GM19023 (cell line): ENCODE data around the gene WDFY2.

Source experiments
- ATAC-seq: cut with Tn5 transposase; IDR thresholded peaks from one replicate; pipeline ENCODE4 v1.9.1; 2021; ENCODE audit warnings: mild to moderate bottlenecking, moderate library complexity; ENCODE audit not compliant: unreplicated experiment

Gene WDFY2

DNA sequence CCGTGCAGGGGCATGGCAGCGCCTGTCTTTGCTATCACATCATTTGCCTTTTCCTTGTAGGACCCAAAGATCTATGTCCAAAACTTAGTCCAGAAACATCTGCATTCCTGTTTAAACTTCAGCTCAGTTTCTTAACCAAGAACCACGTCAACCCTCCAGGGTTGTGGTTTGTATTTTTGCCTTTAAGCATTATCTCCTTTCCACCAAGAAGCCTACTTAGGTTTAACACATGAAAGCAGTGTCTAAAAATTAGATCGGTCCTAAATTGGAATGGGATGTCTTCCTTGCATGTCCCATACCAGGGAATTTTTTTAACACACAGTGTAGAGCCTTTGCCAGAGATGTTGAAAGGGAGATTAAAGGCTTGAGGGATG lies 180.9 kb downstream of the WDFY2 start:
- ATAC-seq = no peak

DNA sequence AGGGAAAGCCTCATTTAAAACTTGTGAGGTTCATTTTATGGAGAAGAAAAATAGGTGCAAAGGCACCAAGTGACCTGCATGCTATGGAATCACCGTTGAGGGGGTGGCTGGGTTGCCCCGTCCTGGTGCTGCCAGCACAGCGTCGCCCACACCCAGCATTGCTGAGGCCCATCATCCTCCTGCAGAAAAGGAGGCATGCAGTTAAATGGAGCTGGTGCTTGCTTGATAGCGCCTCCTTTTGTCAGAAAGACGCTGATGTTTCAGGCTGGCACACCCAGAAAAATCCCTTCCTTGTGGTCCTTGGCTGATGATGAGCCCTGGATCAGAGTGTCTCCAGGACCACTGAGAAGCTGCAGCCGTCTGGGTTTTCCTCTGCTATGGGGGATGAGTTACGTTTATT lies 182.8 kb downstream of the WDFY2 start:
- ATAC-seq = no peak

DNA sequence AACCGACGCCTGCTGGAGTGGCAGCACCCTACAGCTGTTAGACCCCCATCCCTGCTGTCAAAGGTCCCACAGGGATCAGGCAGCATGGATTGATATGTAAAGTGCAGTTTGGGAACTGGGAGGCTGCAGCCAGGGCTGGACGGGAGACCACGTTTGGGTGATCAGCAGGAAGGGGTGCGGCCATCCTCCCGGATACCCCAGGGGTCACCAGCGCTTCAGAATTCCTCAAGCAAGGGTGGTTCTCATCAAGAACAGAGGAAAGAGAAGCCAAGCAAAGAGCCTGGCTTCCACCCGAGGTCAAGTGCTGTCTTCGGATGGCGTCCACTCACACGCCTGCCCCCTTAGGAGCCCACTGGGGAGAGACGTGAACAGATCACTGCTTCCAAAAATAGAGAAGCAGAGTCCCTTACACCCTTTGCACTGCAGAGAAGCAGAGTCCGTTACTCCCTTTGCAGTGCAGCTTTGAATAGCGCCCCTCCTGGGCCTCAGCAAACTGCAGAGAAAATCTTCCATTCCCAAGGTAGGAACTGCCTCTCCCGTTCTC lies 184.2 kb downstream of the WDFY2 start:
- no peak for ATAC-seq

DNA sequence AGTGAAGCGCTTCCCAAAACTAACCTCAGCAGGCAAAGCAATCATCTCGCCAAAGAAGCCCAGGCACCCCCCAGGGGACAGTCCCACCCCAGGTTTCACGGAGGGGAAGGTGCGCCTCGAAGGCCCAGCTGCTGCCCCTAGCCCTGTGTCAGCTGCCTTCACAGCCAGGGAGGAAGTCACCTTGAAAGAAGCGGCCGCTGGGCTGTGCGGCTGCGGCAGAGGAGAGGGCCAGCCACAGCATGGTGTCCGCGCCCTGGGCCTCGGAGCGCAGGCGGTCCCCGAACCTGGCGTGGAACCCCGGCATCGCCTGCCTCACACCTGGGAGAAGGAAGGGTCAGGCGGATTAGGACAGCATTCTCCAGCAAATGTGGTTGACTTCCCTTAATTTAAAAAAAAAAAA lies 184.7 kb downstream of the WDFY2 start:
- ATAC-seq = no peak

DNA sequence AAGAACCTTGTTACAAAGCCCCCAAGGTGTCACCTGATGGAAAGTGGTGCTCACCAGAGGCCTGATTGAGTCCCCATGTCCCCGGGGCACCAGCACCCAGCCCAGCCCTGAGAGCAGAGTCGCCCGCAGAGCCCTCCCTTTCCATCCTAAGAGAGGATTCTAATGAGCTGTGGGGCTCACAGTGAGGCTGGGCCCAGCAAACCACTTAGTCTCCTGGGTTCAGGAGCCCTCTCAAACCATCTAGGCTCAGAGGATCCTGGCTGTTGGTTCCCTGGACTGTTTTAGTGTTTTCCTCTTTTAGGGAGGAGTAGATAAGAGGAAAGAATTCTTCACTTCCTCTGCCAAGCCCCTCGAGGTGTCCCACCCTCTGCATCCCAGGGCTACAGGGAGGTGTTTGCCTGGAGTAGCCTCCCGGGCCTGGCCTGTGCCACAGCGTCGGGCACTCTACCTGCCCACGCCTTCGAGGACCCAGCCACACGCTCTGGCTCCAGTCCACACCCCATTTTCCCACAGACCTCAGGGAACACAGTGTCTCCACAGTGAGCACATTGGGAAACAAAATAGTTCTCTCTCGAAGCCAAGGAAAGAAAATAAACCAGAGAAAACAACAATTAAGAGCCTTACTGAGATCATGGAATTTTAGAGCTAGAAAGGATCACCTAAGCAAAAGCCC lies 185.3 kb downstream of the WDFY2 start:
- no peak for ATAC-seq

DNA sequence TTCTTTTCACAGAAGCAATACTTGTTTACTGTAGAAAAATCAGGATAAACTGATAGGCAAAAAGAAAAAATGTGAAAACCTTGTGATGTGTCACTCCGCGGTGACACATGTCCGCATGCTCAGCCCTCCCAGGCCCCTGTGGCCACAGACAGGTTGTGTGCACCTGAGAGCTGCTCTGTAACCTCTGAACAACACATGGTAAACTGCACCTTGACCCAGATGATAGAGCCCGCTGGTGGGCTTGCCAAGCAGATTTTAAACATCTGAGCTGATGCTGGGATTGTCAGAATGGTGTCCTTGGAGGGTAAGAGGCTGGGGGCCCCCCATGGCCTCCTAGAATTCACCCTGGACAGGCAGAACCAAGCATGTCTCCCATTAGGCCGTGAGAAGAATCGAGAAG lies 185.9 kb downstream of the WDFY2 start:
- no peak for ATAC-seq

DNA sequence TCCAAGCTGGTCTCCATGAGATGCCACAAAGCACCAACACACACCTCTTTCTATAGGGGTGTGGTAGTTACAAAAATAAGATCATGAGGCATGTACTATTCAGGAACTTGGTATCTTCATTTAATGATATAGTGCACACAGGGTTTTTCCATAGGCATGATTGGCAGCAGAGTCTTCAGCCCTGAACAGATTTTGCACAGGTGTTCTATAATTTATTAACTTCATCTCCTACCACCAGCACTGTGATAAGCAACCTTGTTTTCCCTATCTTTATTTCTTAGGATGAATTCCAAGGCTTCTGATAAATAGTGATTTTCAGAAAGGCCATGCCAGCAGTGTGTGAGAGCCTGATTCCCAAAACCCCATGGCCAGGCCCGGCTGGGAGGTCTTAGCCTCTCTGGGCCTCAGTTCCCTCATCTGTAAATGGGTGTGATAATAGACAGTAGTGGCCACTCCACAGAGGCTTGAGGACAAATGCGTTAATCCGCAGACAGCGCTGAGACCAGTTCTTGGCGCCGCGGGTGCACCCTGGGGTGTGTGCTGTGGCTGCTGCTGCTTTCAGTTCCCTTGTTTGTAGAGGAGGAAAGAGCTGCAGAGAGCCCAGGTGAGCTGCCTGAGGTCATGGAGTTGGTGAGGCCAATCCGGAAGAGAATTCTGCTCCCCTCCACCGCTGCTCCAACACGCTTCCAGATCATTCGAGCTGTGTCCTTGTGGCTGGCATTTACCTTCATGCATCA lies 186.6 kb downstream of the WDFY2 start:
- no peak for ATAC-seq

DNA sequence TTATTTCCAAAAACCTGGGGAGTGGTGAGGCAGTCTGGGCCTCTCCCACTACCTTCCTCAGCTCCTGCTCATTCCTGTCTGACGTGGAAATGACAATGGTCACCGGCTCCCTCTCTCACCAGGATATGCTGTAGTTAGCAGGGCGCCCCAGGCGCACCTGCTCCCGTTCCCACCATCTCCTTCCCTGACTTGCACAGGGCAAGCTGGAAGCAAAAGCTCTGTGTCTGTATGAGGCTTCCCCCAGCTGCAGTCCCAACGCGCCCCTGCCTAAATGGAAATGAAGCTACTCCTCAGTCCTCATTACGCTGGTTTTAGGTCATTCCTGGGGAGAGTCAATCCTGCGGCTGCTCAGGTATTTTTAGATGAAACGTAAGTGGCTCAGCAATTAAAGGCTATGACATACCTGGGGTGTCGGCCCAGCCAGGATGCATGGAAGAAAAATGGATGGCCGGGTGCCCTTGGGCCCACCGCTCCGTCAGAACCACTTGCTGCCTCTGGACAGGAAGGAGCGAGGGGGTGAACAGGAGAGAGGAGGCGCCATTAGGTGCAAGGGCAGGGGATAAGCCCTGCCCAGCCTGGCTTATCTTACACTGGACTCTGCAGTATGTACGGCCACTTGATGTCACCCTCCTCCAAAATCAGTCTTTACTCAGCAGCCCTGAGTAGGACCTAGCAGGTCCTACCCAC lies 187.3 kb downstream of the WDFY2 start:
- ATAC-seq = no peak

DNA sequence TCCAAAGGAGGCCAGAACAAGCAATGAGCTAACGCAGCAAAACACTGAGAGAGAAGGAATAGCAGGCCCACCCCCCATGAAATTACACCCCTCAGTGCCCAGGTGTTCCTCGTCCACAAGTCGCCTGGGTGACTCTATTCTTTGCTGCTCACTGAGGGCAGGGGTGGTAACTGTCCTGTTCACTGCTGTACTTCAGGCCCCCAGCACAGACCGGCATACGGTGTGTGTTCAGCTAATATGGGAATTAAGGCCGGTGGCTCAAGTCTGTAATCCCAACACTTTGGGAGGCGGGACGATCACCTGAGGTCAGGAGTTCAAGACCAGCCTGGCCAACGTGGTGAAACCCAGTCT lies 187.8 kb downstream of the WDFY2 start:
- ATAC-seq = no peak

DNA sequence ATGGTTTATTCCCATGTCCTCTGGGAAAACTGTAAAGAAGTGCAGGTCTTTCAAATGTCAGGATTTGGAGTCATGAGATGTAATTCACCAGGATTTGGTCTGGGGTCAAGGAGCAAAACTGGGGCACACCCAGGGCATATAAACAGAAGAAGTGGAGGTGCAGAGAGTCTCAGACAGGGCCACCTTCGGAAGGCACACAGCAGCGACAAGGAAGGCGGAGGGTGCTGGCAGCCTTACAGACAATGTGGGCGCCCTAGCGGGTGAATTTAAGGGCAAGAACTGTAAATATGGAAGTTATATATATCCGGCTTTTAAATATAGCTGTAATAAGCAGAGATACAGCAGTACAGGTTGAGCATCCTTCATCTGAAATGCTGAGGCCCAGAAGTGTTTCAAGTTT lies 188.5 kb downstream of the WDFY2 start:
- ATAC-seq = no peak

DNA sequence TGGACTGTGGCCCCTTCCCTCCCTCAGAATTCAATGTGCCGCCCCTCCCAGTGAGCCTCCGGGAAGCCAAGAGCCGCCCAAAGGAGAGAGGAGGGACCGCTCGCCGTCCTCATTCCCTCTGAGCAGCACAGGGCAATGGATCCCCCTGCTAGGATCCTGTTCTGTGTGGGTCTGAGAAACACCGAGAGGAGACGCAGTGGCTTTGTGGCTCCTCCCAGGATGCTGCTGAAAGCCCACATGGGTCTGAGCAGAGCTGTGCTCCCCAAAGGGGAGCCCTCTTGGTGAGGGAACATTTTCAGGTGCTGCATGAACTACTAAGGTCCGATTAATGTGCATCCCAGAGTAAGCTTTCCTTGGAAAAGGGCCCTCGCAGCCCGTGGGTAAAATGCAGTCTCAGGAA lies 189.3 kb downstream of the WDFY2 start:
- ATAC-seq = no peak

DNA sequence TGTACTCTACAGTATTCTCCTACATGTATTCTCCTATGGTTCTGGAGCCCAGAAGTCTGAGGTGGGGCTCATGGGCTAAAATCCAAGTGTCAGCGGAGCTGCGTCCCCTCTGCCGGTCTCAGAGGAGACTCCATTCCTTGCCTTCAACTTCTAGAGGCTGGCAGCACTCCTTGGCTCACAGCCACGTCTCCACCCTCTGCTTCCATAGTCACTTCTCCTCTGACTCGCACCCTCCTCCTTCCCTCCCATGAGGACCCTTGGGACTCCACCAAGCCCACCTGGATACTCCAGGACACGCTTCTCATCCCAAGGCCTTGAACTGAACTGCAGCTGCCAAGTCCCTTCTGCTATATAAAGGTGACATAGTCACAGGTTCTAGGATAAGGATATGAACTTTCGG lies 191.9 kb downstream of the WDFY2 start:
- no peak for ATAC-seq

DNA sequence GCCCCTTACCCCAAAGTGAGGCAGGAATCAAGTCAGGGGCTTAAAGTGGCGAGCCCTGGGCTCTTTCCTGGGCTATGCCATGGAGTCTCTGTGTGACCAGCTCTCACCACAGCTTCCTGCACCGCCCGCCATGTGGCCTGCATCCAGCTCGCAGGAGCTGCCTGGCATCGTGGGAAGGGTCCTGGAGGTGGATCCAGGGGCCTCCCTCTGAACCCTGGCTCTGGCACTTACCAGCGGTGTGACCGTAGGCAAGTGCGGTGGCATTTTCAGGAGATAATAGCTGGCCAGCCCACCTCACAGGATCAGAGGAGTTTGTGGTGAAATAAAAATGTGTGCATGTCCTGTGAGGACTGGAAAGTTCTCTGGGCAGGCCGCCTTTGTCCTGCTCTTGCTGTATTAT lies 193.7 kb downstream of the WDFY2 start:
- ATAC-seq = no peak

DNA sequence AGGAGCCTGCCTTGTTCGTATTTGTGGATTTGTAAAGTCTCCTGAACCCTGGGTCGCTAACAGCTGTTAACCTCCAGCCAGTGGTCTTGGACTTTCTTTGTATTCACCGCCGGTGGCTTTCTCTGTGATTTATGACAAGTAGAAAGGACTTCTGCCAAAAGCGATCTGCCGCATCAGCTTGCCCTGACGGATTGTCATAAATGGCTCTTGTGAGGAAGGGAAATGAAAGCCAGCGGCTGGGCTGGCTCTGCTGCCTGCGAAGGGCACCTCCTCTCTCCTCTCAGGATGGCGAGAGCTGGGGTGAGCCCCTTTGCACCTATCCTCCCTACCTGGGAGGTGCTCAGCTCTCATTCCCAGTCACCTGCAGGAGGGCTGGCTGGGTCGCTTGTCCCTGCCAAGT lies 194.1 kb downstream of the WDFY2 start:
- ATAC-seq = no peak

DNA sequence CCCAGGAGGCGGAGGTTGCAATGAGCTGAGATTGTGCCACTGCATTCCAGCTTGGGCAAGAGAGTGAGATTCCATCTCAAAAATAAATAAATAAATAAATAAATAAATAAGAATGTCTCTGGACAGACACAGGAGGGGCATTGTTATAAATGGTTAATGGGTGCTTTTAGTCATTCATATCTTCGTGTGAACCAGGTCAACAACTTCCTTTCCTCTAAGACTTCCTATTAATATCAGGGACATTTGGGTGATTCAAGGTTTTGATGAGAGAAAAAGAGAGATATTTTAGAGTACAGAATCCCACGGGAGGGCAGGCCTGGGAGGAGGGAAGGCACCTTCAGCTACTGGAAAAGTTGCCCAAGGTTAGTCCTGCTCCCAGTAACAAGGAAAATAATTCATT lies 195.8 kb downstream of the WDFY2 start:
- no peak for ATAC-seq

DNA sequence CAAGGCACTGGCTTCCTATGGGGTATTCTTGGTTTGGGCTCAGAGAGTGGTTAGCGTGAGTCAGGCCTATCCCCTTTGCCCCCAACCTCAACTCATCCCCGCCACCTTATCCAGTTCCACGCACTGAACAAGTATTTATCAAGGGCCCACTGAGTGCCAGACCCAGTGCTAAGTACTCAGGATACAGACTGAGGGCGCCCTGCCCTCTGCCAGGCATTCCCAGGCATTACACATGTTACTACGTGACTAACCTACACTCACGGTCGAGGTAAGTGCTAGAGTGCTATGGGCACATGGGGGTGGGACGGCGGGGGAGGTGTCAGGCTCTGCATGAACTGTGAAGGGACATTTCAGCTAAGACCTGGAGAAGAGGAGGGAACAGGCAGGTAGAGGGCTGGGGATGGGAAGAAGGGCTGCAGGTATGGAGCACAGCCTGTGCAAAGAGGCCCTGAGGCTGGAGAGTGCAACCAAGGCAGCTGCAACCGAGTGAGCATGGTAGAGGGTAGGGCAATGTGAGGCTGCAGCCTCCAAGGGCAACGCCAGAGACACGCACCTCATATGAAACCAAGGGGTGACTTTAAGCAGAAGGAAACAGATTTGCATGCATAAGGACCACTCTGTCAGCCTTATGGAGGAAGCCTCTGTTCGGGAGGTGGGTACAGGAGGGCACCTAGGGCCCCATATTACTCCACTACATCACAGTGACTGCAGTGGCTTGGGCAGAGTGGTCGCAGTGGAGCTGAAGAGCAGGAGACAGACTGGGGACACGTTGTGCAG lies 197.2 kb downstream of the WDFY2 start:
- ATAC-seq = no peak

DNA sequence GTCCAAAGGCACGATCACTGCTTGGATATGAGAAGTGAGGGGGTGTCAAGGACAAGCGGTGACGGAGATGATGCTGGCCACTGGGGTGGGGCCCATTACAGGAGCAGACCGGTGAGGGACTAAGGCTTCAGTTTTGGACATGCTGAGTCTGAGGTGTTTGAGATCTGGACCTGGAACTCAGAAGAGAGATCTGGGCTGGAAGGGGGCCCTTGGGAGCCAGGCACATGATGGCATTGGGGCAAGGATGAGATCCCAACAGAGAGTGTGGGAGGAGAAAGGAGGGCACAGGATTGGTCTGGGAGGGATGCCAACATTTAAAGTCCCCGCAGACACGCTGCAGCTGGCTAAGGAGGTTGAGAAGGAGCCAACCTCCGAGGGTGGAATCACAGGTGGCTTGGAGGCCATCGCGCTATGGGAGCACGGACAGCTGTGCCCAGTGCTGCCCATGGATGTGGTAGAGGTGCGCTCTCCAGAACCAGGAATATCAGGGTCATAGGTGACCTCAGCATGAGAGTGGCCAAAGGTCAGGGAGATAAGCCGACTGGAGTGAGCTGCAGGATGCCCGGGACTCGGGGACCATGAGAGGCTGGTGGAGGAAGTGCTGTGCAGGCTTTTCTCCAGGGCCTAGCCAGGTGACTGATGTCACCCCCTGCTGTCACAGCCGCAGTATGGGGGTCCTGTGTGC lies 197.9 kb downstream of the WDFY2 start:
- ATAC-seq = no peak

DNA sequence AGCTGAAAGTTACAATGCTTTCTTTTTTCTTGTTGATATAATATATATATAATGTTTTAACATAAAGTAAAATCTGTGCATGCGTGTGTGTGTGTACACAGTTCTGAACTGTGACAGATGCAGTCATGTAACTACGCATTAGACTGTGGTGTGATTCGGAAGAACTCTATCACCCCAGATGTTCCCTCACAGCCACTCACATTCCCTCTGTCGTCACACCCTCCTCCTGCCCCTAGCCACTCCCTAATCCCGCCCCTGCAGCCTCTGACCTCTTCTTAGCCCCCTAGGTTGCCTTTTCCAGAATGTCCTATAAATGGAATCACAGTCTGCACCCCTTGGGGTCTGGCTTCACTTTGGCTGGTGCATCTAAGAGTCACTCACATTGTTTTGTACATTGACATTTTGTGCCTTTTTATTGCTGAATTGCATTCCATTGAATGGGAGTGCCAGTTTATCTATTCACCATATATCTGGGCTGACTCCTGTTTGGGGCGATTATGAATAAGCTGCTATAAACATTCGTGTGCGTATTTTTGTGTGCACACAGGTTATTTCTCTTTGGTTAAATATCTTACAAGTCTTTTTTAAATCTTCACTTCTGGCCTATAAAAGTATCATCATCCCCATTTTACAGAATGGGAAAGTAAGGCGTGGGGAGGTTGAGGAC lies 199.3 kb downstream of the WDFY2 start:
- ATAC-seq = no peak

DNA sequence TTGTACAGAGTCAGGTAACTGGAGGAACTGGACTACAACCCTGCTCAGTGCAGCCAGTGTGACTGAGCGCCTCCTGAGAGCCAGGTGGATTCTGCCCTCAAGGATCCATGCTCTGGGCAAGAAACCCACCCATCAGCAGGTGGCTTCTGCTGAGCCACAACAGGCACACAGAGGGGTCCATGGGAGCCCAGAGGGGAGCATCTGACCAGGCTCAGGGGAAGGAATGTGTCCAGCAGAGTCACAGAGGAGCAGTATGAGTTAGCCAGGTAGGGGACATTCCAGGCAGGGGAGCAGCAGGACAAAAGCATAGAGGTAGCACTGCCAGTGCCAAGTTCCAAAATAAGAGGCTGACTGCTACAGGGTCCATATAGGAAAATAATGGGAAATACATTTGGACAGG lies 199.8 kb downstream of the WDFY2 start:
- no peak for ATAC-seq

DNA sequence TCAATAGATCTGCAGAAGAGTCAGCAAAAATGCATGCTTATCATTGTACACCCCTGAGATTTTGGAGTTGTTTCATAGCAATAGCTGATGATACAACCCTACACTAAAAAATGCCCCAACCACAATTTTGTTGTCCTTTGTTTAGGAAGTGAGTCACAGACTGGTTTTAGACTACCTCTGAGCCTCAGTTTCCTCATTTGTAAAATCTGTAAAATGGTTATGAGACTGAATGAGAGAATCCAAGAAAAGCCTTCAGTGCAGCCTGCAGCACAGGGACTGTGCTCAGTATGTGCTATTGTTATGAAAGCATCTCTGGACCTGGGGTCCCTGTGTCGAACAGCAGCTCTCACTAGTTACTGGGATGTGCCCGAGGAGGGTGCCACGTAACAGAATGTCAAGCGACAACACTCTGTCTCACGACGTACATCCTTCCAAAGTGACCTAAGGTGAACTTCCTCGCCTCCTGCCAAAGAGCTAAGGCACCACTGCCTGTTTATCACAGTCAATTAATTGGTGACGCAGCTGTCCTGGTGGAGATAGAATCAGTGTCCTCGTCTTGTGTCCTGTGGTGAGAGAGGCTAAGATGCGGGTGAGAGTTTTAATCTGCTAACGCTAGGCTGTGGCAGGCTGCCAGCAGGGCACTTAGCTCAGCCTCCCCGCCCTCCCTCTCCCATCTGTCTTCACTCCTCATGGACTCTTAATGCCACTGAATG lies 201.6 kb downstream of the WDFY2 start:
- no peak for ATAC-seq
